HepG2 (cell line): ENCODE data around the gene PYGB. TPM values are rescaled to one million over a fixed set of nuclear protein-coding genes. Genes with fewer than 3 reads are reported as not detected.

ENCODE experiments used
- ATF4 ChIP-seq, 2 experiments: fragments of 450-650 bp in 1 of 2; sonication (generic) in 1 of 2; formaldehyde crosslinking; IDR thresholded peaks; 2 replicates each; pipeline versions ENCODE4 v1.5.0 to v1.8.0; 2020 to 2022; ENCODE audit warnings: mild to moderate bottlenecking in 1 of 2, missing genetic modification reagents in 1 of 2
- HHEX ChIP-seq: IDR thresholded peaks from 2 replicates; pipeline ENCODE4 v1.6.1; 2016; ENCODE audit warnings: control low read depth
- HIC2 ChIP-seq: sonication (generic); formaldehyde crosslinking; IDR thresholded peaks from 2 replicates; pipeline ENCODE4 v1.9.0; 2022; ENCODE audit warnings: low read depth, missing genetic modification reagents
- HNF1B ChIP-seq: sonication (generic); formaldehyde crosslinking; IDR thresholded peaks from 2 replicates; pipeline ENCODE4 v1.5.1; 2020; ENCODE audit warnings: mild to moderate bottlenecking, moderate library complexity, missing genetic modification reagents
- HNRNPH1 ChIP-seq: fragments of 200-400 bp; formaldehyde crosslinking; optimal IDR thresholded peaks from 2 replicates; pipeline ENCODE3; 2017; ENCODE audit warnings: mild to moderate bottlenecking, low read depth, low read length
- KLF9 ChIP-seq: IDR thresholded peaks from 2 replicates; pipeline ENCODE4 v1.6.1; 2016; ENCODE audit warnings: low read depth
- NFAT5 ChIP-seq: sonication (generic); formaldehyde crosslinking; IDR thresholded peaks from 2 replicates; pipeline ENCODE4 v1.4.0; 2020; ENCODE audit warnings: missing genetic modification reagents
- POGZ ChIP-seq: sonication (generic); formaldehyde crosslinking; IDR thresholded peaks from 2 replicates; pipeline ENCODE4 v1.4.0; 2020; ENCODE audit warnings: mild to moderate bottlenecking, missing genetic modification reagents
- RAD51 ChIP-seq: fragments of 450-650 bp; IDR thresholded peaks from 2 replicates; pipeline ENCODE4 v1.6.1; 2016; ENCODE audit warnings: borderline replicate concordance
- RBM22 ChIP-seq: fragments of 200-400 bp; formaldehyde crosslinking; optimal IDR thresholded peaks from 2 replicates; pipeline ENCODE3; 2017; ENCODE audit warnings: mild to moderate bottlenecking, low read length, moderate library complexity
- SRF ChIP-seq: IDR thresholded peaks from 2 replicates; pipeline ENCODE4 v1.6.1; 2011; ENCODE audit warnings: mild to moderate bottlenecking, low read depth, low read length, moderate library complexity
- TFE3 ChIP-seq: IDR thresholded peaks from 2 replicates; pipeline ENCODE4 v1.6.1; 2016
- ZBTB43 ChIP-seq: sonication (generic); formaldehyde crosslinking; conservative IDR thresholded peaks from 2 replicates; pipeline ENCODE4 v1.4.0; 2020; ENCODE audit warnings: missing genetic modification reagents
- ZBTB8A ChIP-seq: sonication (generic); formaldehyde crosslinking; IDR thresholded peaks from 2 replicates; pipeline ENCODE4 v1.4.0; 2020; ENCODE audit warnings: mild to moderate bottlenecking, low read depth, missing genetic modification reagents, borderline replicate concordance
- ZNF280B ChIP-seq: sonication (generic); formaldehyde crosslinking; IDR thresholded peaks from 2 replicates; pipeline ENCODE4 v1.5.0; 2020; ENCODE audit warnings: missing genetic modification reagents, mild to moderate bottlenecking, borderline replicate concordance
- polyA plus RNA-seq, 8 experiments: library from polyadenylated mRNA; depleted of rRNA in 3 of 8; stranded (reverse) in 7 of 8; unstranded in 1 of 8; fragments of >200 nt; fragmentation: Illumina TruSeq in 4 of 8; extraction: Trizol in 4 of 8; gene quantifications; 2 replicates each; pipeline versions ENCODE4 v1.2.1 to v1.2.3, GENCODE V29; 2011 to 2016; ENCODE audit warnings: low read depth in 4 of 8, missing spikeins in 1 of 8, mixed read lengths in 1 of 8; ENCODE audit not compliant: insufficient read depth in 1 of 8
- total RNA-seq, 5 experiments: library from RNA; depleted of rRNA; stranded (reverse); fragments of >200 nt; fragmentation: Illumina TruSeq; extraction: Trizol; gene quantifications; 2 replicates each; pipeline ENCODE4 v1.2.3, GENCODE V29; 2016; ENCODE audit warnings: low read depth in 1 of 5

PYGB gene
- total and polyA plus RNA-seq, 2 of the 13 experiments (the other 11 are each of a cell fraction or from before 2014, with no cell fraction given) = 24.2 to 86.3 TPM

GRCh38 chr20:25223179-25223661 lies 24.7 kb upstream of the PYGB start (continued):
- TF ChIP-seq SRF (no peak), RAD51 (no peak), HHEX (CRISPR knock-in tag) (no peak), NFAT5 (no peak), ZBTB8A (CRISPR knock-in tag) (no peak), TFE3 (CRISPR knock-in tag) (peak; percentile 21; the same call in 1 of the 2 replicates), POGZ (CRISPR knock-in tag) (no peak), HNRNPH1 (no peak), ZBTB43 (CRISPR knock-in tag) (no peak), HNF1B (CRISPR knock-in tag) (0 out of 2 replicates have a peak, but pooled peaks have one; percentile 44), ZNF280B (no peak), KLF9 (CRISPR knock-in tag) (no peak), HIC2 (0 out of 2 replicates have a peak, but pooled peaks have one; percentile 20), RBM22 (peak; percentile 73), ATF4 (CRISPR knock-in tag; IDR thresholded peaks at IDR 0.05) (peak in 1 of 2 experiments; percentile 41; a peak in 1 of 4 replicates)
